NCI-H1105 (cell line): ENCODE measurements around the gene EPHB2.

Source experiments
- DNase-seq: peaks from one replicate; lab custom pipeline; 2025; lab: John Stamatoyannopoulos, UW

The EPHB2 gene

GRCh38 chr1:22751124-22751531, 40.5 kb downstream of the EPHB2 start:
- no peak for DNase-seq

- no peak for DNase-seq
Measured at GRCh38 chr1:22752339-22752738, 41.7 kb downstream of the EPHB2 start.

DNA sequence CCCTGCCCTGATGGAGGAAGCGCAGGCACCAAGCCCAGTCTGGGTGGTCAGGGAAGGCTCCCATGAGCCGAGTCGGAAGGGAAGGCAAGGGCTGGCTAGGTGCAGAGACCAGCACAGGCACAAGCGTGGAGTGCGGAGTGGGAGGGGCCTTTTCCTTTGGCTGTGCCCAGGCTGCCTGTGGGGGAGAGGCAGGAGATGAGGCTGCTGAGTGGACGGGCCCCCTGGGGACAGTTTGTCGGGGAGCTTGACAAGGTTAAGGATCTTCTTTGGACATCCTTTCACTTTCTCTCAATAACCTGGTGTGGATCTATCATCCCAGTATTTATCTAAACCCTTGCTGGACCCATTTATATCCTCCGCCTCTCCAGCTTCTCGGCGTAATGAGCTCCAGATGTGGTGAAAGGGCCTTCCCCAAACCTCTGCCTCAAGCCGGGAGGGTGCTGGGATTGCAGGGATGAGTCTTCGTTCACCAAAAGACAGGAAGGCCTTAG, 42.9 kb downstream of the EPHB2 start:
- no peak for DNase-seq

- no peak for DNase-seq
Measured at GRCh38 chr1:22754106-22754768, 43.6 kb downstream of the EPHB2 start.

DNA sequence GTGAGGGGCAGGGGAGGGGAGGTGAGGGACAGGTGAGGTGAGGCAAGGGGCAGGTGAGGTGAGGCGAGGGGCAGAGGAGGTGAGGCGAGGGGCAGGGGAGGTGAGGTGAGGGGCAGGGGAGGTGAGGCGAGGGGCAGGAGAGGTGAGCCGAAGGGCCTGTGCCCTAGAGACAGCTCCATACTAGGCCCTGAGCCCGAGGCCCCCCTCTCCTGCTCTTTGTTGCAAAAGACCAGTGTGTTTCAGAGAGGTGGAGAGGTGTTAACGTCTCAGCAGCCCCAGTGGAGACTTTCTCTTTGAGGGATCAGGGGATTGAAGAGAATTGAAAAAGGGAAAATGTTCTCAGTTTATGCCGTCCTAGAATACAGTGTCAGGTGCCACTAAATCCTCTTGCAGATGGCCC, 44.2 kb downstream of the EPHB2 start:
- no peak for DNase-seq

GRCh38 chr1:22755641-22756040, 45.0 kb downstream of the EPHB2 start:
- no peak for DNase-seq

DNA sequence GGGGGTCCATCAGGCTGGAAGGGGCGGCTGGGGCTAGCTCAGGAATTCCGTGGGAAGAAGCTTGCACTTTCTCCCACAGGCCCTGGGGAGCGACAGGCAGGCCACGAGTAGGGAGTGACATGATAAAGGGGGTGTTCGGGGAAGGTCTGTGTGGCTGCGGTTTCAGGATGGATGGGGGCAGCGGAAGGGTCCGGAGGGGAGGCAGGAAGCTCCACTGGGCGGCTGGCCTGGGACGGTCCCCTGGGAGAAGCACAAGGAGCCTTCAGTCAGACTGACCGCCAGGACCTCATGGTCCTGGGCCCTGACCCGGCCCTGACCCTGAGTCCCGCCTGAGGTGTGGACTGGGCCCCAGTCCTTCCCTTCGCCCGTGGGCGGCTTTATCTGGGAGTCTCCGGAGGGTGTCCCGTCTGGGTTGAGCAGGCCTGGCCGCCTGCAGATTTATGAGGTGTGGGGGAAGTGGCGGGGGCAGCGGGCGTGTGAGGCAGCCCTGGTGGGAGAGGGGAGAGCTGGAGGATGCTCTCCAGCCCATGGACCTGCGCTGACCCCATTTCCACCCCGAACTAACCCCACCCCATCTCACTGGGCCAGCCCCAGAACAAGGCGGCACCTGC, 45.6 kb downstream of the EPHB2 start:
- DNase-seq: no peak

DNA sequence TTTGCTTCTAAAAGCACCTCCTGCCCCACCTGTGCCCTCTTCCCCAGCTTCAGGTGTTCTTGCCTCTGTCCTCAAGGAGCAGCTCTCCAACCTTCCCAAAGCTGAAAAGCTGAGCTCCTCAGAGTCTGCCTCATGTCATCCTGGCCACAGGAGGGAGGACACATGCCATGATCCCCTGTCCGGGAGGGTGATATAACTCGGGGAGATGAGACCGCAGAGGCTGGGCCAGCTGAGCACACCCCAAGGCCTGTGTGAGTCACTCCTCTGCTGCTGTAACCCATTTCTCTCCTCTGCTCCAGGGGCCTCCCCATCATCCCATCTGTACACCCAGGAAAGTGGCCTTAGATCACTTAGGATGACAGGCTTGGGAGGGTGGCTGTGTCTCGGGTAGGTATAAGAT, 49.8 kb downstream of the EPHB2 start:
- DNase-seq: no peak

DNA sequence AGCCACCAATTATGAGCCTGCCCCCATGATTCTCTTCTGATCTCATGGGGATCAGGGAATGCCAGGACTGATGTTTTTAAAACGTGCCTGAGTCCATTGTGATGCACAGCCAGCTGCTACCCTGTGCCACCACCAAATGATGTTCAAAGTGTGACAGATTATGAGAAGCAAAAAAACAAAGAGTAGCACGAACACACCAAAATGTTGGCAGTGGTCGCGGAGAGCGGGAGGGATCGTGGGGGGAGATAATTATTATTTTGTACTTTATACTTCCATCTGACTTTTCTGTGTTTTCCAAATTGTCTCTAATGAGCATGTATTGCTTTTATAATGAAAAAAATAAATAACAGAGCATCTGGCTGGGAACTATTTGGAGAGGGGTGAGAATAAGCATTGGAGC, 50.5 kb downstream of the EPHB2 start:
- DNase-seq: no peak

- no peak for DNase-seq
Measured at GRCh38 chr1:22761821-22762220, 51.2 kb downstream of the EPHB2 start.

- DNase-seq: no peak
Measured at GRCh38 chr1:22763487-22764200, 53.0 kb downstream of the EPHB2 start.

- no peak for DNase-seq
Measured at GRCh38 chr1:22767852-22768251, 57.2 kb downstream of the EPHB2 start.

DNA sequence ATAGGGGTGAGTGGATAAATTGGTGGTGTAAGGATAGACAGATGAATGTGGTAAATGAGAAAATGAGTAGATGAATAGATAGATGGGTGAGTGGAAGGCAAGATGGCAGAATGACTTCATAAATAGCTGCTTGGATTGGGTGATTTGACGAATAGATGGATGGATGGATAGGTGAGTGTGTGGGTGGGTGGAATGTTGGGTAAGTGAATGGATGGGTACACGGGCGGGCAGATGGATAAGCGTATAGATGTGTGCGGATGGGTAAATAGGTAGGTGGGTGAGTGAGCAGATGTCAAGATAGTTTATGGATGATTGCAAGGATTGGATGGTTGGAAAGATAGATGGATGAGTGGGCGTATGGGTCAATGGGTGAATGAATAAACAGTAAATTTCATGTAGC, 59.3 kb downstream of the EPHB2 start:
- no peak for DNase-seq

GRCh38 chr1:22772014-22772413, 61.4 kb downstream of the EPHB2 start:
- no peak for DNase-seq

GRCh38 chr1:22773981-22774832, 63.6 kb downstream of the EPHB2 start:
- no peak for DNase-seq

DNA sequence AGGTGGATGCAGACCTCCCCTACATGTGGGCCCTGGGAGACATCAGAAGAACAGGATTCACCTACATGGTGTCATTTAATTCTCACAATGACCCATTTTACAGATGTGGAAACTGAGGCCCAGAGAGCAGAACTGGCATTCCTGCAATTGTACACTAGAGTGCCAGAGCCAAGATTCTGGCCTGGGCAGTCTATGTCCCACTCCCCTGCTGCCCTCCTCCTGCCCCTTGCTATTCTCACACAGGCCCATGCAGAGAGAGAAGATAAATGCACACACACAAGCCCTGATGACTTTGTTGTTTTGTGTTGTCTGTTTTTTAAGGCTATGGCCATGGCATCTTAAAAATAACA, 64.2 kb downstream of the EPHB2 start:
- DNase-seq: no peak

GRCh38 chr1:22775478-22775877, 64.8 kb downstream of the EPHB2 start:
- DNase-seq: no peak

GRCh38 chr1:22776035-22776613, 65.5 kb downstream of the EPHB2 start:
- no peak for DNase-seq

DNA sequence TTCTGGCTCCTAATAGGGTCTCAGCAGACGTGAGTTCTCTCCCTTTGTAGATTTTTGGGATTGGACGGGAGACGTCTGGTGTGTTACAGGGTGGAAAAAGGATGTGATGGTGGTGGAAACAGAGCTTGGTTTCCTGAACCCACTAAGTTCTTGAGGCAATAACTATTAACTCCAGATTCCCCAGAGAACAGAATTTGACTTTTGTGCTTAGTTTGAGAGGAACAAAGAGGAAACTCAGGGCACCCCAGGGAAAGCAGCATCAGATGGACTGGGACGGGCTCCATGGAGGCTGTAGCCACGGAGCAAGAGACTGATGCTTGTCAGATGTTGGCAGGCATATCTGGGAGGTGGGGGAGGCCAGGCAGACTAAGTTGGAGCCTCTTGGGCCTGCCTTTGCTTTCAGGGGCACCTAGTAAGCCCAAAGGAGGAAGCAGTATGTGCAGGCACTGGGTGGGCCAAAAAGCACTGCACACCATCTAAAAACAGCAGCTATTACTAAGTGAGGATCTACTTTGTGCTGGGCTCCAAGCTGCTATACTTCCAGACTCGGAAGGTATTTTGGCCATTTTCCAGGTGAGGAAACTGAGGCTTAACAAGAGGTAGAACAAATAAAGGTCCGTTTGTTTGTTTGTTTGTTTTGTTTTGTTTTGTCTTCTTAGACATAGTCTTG, 66.9 kb downstream of the EPHB2 start:
- no peak for DNase-seq

DNA sequence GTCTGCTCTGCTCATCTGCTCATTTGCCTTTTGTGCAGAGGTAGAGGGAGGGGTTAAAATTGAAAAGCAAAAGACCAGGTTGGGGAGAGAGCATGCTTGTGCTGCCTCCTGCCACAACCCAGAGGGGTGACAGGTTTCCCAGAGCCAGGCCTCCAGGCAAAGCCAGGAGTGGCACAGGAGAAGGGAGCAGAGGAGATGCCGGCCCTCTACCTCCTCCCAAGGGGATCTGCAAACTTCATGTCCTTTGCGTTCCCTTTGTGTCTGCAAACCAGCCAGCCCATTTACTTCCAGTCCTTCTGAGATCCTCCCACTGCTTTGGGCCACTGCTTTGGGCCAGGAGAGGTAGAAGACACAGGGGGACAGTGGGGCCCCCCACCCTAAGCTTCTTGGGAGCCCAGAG, 67.8 kb downstream of the EPHB2 start:
- no peak for DNase-seq

GRCh38 chr1:22778862-22779520, 68.4 kb downstream of the EPHB2 start:
- no peak for DNase-seq
